ENCODE data around the gene LHPP. TPM values are rescaled to one million over a fixed set of nuclear protein-coding genes. Genes with fewer than 3 reads are reported as not detected.

The LHPP gene
- total RNA-seq, 1 donor from 2014 or later: 18.8 TPM

GRCh38 chr10:124472071-124472470 lies 10.4 kb downstream of the LHPP start:
- no peaks in the 10 kb centered on the region for H3K4me1 Mint-ChIP-seq (ENCODE audit: unreplicated experiment)
- H3K36me3 Mint-ChIP-seq (ENCODE audit: unreplicated experiment): no peaks in the 10 kb centered on the region
- no peak for DNase-seq (ENCODE audit: extremely low spot score, unreplicated experiment)
- TF ChIP-seq, protein P1, sequence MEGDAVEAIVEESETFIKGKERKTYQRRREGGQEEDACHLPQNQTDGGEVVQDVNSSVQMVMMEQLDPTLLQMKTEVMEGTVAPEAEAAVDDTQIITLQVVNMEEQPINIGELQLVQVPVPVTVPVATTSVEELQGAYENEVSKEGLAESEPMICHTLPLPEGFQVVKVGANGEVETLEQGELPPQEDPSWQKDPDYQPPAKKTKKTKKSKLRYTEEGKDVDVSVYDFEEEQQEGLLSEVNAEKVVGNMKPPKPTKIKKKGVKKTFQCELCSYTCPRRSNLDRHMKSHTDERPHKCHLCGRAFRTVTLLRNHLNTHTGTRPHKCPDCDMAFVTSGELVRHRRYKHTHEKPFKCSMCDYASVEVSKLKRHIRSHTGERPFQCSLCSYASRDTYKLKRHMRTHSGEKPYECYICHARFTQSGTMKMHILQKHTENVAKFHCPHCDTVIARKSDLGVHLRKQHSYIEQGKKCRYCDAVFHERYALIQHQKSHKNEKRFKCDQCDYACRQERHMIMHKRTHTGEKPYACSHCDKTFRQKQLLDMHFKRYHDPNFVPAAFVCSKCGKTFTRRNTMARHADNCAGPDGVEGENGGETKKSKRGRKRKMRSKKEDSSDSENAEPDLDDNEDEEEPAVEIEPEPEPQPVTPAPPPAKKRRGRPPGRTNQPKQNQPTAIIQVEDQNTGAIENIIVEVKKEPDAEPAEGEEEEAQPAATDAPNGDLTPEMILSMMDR (IDR thresholded peaks at IDR 0.05): no peak
- H3K4me3 Mint-ChIP-seq (ENCODE audit: unreplicated experiment): no peak overlapping the region
- no peaks in the 10 kb centered on the region for H3K27me3 Mint-ChIP-seq (ENCODE audit: unreplicated experiment)
- H3K9me3 Mint-ChIP-seq (ENCODE audit: unreplicated experiment): no peaks in the 10 kb centered on the region
- no peak overlapping the region for H3K27ac Mint-ChIP-seq (ENCODE audit: unreplicated experiment)

- H3K27me3 Mint-ChIP-seq (ENCODE audit: unreplicated experiment): no peaks in the 10 kb centered on the region
- H3K4me3 Mint-ChIP-seq (ENCODE audit: unreplicated experiment): no peak overlapping the region
- TF ChIP-seq, protein P1 (IDR thresholded peaks at IDR 0.05): no peak
- H3K36me3 Mint-ChIP-seq (ENCODE audit: unreplicated experiment): no peaks in the 10 kb centered on the region
- no peak for DNase-seq (ENCODE audit: extremely low spot score, unreplicated experiment)
- no peaks in the 10 kb centered on the region for H3K9me3 Mint-ChIP-seq (ENCODE audit: unreplicated experiment)
- no peak overlapping the region for H3K27ac Mint-ChIP-seq (ENCODE audit: unreplicated experiment)
- H3K4me1 Mint-ChIP-seq (ENCODE audit: unreplicated experiment): no peaks in the 10 kb centered on the region
These were observed 11.4 kb downstream of the LHPP start for GRCh38 chr10:124473070-124473469.

DNA sequence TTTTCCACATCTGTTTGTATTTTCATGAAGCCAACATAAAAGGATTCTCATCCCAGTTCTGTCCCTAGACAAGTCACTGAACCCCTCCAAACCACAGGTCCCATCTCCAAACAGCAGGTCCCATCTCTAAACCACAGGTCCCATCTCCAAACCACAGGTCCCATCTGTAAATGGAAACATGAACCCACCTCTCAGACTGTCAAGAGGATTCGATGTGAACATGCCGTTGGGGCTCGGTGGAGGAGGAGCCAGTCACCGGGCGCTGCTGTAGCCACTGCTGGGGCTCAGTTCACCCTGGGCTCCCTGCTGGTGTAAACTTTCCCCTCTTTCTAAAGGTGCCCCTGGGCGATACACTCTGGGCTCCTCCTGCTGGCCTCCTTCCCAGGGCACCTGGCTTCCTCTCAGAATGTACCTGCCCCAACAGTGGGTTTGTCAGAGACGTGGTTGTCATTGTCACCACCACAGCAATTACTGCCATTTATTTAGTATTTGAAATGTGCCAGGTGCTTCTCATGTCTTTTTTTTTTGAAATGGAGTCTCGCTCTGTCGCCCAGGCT lies 13.0 kb downstream of the LHPP start:
- no peak for DNase-seq (ENCODE audit: extremely low spot score, unreplicated experiment)
- TF ChIP-seq, protein P1 (IDR thresholded peaks at IDR 0.05): no peak
- no peaks in the 10 kb centered on the region for H3K4me1 Mint-ChIP-seq (ENCODE audit: unreplicated experiment)
- H3K36me3 Mint-ChIP-seq (ENCODE audit: unreplicated experiment): no peaks in the 10 kb centered on the region
- H3K4me3 Mint-ChIP-seq (ENCODE audit: unreplicated experiment): no peak overlapping the region
- H3K27me3 Mint-ChIP-seq (ENCODE audit: unreplicated experiment): no peaks in the 10 kb centered on the region
- no peak overlapping the region for H3K27ac Mint-ChIP-seq (ENCODE audit: unreplicated experiment)
- no peaks in the 10 kb centered on the region for H3K9me3 Mint-ChIP-seq (ENCODE audit: unreplicated experiment)

- no peak for DNase-seq (ENCODE audit: extremely low spot score, unreplicated experiment)
- H3K36me3 Mint-ChIP-seq (ENCODE audit: unreplicated experiment): no peaks in the 10 kb centered on the region
- H3K27ac Mint-ChIP-seq (ENCODE audit: unreplicated experiment): no peak overlapping the region
- H3K9me3 Mint-ChIP-seq (ENCODE audit: unreplicated experiment): no peaks in the 10 kb centered on the region
- no peak overlapping the region for H3K4me3 Mint-ChIP-seq (ENCODE audit: unreplicated experiment)
- TF ChIP-seq, protein P1 (IDR thresholded peaks at IDR 0.05): no peak
- H3K4me1 Mint-ChIP-seq (ENCODE audit: unreplicated experiment): no peaks in the 10 kb centered on the region
- H3K27me3 Mint-ChIP-seq (ENCODE audit: unreplicated experiment): no peaks in the 10 kb centered on the region
These were observed 14.6 kb downstream of the LHPP start for GRCh38 chr10:124476043-124476725.

- no peaks in the 10 kb centered on the region for H3K4me1 Mint-ChIP-seq (ENCODE audit: unreplicated experiment)
- H3K27ac Mint-ChIP-seq (ENCODE audit: unreplicated experiment): no peak overlapping the region
- no peak overlapping the region for H3K4me3 Mint-ChIP-seq (ENCODE audit: unreplicated experiment)
- no peaks in the 10 kb centered on the region for H3K9me3 Mint-ChIP-seq (ENCODE audit: unreplicated experiment)
- H3K36me3 Mint-ChIP-seq (ENCODE audit: unreplicated experiment): no peaks in the 10 kb centered on the region
- no peak for DNase-seq (ENCODE audit: extremely low spot score, unreplicated experiment)
- no peaks in the 10 kb centered on the region for H3K27me3 Mint-ChIP-seq (ENCODE audit: unreplicated experiment)
- TF ChIP-seq, protein P1 (IDR thresholded peaks at IDR 0.05): no peak
These were observed 16.2 kb downstream of the LHPP start for GRCh38 chr10:124477614-124478363.

Data from osteocyte (in vitro differentiated cells).